GM21526 (cell line): ENCODE results near the gene IL1RAPL1.

ENCODE experiments used
- ATAC-seq: cut with Tn5 transposase; IDR thresholded peaks from one replicate; pipeline ENCODE4 v1.9.1; 2021; ENCODE audit warnings: moderate library complexity; ENCODE audit not compliant: unreplicated experiment, low FRiP score

Gene IL1RAPL1

GRCh38 chrX:29926659-29927058 lies 1339.4 kb downstream of the IL1RAPL1 start:
- ATAC-seq, result no peak

GRCh38 chrX:29935455-29935854 lies 1348.2 kb downstream of the IL1RAPL1 start:
- ATAC-seq, result no peak

GRCh38 chrX:29940750-29941149 lies 1353.5 kb downstream of the IL1RAPL1 start:
- ATAC-seq, result no peak

- no peak for ATAC-seq
Measured at GRCh38 chrX:29941287-29941686, 1354.0 kb downstream of the IL1RAPL1 start.

- no peak for ATAC-seq
Measured at GRCh38 chrX:29947225-29947624, 1360.0 kb downstream of the IL1RAPL1 start.

GRCh38 chrX:29948653-29949052 lies 1361.4 kb downstream of the IL1RAPL1 start:
- no peak for ATAC-seq

GRCh38 chrX:29952016-29952415 lies 1364.8 kb downstream of the IL1RAPL1 start:
- ATAC-seq, result no peak

- no peak for ATAC-seq
Measured at GRCh38 chrX:29962061-29962460, 1374.8 kb downstream of the IL1RAPL1 start.

- no peak for ATAC-seq
Measured at GRCh38 chrX:29965634-29966033, 1378.4 kb downstream of the IL1RAPL1 start.

- ATAC-seq, result no peak
Measured at GRCh38 chrX:29992083-29992482, 1404.8 kb downstream of the IL1RAPL1 start.

- ATAC-seq, result no peak
Measured at GRCh38 chrX:30005813-30006212, 1418.6 kb downstream of the IL1RAPL1 start.
